T-helper 22 cell (primary cell): Measurements from ENCODE around the gene ARHGAP24.
"Not testable (repeated sequence)": the region's sequence is repeated elsewhere in the genome, so short reads cannot be mapped to it uniquely, and the experiment has no call there.

Experiments used
- DNase-seq: peaks from one replicate; pipeline ENCODE4 v3.0.0-alpha.2; 2020; ENCODE audit warnings: low read depth

ARHGAP24 gene

DNA sequence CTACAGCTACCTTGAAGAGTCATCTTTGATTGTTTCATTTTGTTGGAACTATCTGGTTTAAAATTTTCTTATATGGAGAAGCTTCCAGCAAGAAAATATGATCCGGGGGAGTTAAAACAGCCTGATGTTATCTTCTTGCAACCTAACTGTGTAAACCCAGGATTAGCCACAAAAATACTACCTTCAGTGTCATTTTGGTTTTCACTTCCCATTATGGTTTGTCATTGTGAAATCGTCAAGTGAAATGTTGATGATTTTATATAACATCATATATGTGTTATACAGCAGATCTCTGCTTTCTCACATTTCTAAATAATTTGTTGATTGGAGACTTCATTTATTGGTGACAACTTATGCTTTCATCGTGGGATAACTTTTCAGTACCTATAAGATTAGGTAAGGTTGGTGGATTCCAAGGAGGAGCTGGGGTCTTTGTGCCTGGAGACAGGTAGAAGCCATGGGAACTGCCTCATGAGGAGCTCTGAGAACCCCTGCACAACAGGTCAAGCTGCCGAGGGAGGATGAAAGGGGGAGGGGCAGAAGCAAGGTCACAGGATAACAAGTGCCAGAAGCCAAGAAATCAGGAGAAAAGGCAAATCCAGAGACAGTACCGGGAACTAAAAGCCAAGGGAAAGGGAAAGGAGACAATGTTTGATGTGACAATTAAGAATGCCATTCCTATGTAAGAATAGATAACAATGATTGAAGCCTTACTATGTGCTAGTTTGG, 7.2 kb downstream of the ARHGAP24 start:
- no peak for DNase-seq

DNA sequence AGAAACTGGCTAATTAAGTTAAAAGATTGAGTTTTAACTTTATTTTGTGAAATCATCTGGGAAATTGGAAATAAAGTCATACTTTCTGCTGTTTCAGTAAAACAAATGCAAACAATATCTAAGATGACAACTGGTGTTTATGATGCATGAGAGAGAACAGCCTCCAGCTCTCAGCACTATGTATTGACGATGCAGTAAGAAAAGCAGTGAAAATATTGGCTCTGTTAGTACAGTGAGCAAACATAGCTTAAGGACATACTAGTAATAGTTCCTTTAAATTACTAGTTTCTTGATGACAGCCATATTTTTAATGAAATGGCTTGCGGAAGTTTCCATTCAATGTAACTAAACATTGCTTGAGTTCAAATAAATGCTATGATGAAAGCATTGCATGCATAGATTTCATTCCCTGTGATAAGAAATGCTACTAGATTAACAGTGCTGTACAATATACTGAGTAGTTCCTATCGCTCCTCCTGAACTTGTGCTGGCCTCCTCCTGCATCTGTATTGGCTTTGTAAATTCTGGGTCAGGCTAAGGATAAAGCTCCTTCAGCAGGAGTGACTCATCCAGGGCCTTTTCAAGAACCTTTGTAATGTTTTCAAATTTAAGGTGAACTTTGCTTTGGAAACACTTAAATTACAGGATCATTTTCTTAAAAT, 11.6 kb downstream of the ARHGAP24 start:
- no peak for DNase-seq

DNA sequence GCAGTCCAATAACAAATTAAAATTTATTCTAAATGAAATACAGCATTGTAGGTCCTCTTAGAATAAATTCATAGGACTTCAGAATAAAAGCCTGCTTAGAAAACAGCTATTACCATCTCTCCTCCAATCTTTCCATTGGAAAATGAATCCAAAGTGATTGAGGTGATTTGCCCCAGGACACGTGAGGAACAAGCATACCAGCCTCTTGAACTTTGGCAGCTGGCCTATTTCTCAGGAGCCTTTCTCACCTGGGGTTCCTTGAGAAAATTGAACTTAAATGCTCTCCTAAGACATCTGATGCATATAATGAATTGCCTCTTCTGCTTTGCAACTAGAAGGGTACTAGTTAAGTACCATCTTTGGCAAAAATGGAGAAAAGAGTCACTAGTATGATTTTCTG, 13.5 kb downstream of the ARHGAP24 start:
- no peak for DNase-seq

- no peak for DNase-seq
These were observed 14.5 kb downstream of the ARHGAP24 start for GRCh38 chr4:85489273-85489981.

DNA sequence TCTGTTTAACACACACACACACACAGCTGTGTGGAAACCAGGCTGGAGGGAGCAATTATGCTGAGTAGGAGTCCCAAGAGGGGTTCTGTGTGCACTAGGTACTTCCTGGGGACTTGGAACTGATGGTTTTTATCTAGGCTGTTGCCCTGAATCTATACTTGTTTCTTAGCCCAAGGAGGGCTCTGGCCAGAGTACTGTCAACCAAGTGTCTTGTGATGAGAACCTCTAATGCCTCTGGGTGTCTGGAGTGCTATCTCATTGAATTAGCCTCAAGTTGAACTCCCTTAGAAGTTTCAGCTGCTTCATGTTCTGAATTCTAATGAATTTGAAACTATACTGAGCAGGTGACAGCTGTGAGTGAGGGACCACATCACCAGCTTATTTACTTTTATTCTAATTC, 16.6 kb downstream of the ARHGAP24 start:
- no peak for DNase-seq

DNA sequence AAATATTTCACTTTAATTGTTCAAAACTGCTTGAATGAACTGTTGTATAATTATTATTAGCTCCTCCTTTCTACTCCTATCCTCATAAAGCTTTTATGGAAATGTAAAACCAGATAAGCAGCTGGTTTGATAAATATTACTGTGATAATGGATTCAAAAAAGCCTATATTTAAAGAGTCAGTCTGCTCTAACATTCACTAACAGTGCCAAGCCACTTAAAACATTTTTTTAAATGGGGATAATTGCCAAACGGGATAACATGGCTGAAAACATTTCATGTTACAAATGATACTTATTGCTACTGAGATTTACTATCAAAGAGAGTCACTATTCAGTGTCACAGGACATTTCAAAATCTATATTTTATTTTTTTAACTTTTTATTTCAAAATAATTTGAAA, 17.4 kb downstream of the ARHGAP24 start:
- no peak for DNase-seq

- no peak for DNase-seq
These were observed 20.7 kb downstream of the ARHGAP24 start for GRCh38 chr4:85495621-85496020.

- no peak for DNase-seq
These were observed 21.3 kb downstream of the ARHGAP24 start for GRCh38 chr4:85496126-85496849.

GRCh38 chr4:85496933-85497332, 22.0 kb downstream of the ARHGAP24 start:
- DNase-seq: no peak

DNA sequence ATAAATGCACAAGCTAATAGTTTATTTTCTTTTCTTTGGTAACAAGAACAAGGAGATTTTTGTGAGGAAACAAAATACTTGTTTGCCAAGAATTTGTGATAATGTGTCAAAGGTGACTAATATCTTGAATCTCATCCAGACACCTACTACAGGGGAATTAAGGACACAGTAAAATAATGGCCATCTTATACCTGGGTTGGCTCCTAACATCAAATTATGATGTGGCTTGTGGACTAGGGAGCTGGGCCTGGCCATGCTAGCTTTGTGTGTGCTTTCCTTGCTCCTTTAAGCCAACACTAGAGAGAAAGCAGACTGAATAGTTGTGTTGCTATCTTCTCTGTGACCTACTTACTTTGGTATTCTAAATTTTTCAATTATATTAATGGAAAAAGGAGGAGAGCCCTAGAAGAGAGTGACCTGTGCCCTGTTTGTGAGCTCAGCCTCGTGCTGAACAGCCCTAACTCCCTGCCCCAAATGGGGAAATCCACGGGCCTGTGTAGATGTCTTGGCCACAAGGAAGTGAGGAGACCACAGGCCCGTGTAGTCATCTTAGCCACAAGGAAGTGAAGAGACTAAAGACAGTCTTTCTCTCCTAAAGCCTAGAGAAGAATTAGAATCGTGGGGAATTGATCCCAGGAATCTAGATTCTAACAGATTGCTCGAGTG, 23.3 kb downstream of the ARHGAP24 start:
- DNase-seq: no peak

DNA sequence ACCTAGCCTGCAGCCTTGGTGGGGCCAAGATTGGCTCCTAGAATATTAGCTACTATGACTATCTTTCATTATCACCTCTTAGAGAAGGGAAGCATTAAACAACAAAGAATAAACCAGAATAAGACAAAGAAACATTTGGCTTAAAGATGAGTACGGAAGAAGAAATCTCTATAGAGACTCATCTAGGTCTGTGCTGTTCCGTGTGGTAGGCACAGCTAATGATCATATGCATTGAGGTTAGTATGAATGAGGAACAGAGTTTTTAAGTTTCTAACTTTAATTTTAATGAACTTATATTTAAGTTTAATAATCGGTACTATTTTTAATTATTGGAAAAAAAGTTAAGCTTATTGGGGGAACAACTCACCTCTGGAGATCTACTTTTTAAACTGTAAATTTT, 24.6 kb downstream of the ARHGAP24 start:
- no peak for DNase-seq

- no peak for DNase-seq
These were observed 25.3 kb downstream of the ARHGAP24 start for GRCh38 chr4:85500110-85500867.

DNA sequence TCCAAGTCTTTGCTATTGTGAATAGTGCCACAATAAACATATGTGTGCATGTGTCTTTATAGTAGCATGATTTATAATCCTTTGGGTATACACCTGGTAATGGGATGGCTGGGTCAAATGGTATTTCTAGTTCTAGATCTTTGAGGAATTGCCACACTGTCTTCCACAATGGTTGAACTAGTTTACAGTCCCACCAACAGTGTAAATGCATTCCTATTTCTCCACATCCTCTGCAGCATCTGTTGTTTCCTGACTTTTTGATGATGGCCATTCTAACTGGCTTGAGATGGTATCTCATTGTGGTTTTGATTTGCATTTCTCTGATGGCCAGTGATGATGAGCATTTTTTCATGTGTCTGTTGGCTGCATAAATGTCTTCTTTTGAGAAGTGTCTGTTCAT, 26.2 kb downstream of the ARHGAP24 start:
- not testable (repeated sequence) for DNase-seq

GRCh38 chr4:85508654-85509053, 33.7 kb downstream of the ARHGAP24 start:
- no peak for DNase-seq

DNA sequence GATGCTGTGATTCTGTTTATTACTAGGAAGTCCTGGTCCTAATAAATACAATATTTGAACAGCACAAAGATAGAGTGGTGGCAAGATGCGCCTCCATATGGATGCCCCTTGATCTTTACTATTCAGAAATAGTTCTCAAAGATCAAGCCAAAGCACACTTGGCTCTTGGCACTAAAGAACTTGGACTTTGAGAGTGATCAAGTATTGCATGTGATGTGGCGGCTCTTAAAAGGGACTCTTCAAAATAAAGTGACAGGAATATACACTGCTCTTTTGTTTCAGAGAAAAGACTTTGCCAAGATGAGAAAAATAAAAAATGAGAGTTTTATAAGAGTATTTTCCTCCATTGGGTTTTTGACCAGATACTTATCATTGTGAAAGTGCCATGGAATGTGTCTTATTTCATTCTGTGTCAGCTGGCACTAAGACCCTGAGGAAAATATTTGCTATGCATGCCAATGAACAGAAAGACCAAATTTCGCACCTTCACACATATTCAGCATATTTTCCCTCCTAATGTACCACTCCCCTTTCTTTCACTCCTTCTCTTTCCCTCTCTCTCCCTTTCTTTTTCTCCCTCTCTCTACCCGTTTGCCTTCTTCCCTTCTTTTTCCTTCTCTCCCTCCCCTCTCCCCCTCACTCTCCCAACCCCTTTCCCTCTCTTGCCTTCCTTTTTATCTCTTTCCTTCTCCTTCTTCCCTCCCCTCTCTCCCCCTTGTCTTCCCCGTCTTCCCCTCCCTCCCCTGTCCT, 35.1 kb downstream of the ARHGAP24 start:
- DNase-seq: no peak

GRCh38 chr4:85510632-85510984, 35.7 kb downstream of the ARHGAP24 start:
- DNase-seq: no peak

DNA sequence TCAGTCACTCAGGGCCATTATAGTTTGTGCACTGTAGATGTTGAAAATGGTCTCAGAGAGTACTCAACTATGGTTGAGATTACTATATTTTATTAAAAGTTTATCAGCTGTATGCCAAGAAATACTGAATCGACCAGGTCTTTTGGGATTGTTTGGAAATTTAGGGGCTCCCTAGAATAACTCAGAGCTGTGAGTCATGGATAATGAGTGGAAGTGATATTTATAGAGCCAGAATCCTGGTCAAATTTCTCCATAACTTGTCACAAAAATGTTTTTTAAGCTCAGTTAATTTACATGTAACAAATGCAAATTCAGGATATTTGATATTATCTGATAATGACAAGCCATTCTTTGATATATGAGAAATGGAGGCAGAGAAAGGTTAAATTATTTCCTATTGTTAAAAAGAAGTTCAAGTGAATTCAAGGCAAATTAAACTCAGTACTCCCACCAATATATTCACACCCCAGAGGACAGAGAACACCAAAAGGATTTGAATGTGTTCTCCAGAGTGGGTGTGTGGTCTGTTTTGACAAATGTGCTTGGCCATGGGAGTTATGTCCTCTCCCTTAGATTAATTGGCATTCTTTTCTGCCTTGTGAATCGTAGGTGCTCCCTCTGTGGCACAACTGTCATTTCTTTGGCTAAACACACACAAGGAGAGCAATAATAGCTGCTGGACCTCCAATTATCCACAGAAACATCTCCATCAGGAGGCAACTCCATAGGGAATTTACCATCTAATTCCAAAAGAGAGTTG, 37.7 kb downstream of the ARHGAP24 start:
- DNase-seq: no peak

DNA sequence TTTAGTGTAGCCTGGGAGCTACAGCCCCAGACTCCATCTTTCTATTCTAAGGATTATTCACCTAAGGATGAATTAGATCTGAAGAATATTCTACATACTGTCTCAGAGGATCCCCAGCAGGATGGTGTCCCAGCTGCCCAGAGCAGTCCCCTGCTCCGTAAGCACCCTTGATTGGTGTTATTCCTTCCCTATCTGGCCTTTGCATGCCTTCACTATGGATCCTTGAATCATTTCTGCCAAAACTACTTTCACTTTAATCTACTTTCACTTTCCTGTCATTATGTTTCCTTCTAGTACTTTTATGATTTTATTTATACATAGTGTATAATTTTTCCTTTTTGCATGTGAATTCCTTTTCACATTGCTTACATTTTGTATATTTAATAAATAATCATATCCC, 39.2 kb downstream of the ARHGAP24 start:
- DNase-seq: no peak

- DNase-seq: no peak
These were observed 39.8 kb downstream of the ARHGAP24 start for GRCh38 chr4:85514783-85515182.

DNA sequence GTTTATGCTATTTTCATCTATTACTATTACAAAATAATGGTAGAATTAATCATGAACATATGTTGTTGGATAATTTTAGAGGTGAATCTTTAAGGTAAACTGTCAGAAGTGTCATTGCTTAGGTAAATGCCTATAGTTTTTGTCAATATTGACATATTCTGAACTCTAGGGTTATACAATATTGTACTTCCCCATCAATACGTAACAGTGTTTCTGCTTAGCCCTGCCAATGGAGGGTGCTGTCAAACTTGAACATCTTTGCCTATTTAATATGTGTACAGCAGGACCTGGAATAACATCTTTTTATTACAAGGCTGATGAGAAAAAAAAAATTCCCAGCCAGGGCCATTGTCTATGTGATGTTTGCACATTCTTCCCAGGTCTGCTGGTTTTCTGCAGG, 40.8 kb downstream of the ARHGAP24 start:
- no peak for DNase-seq
